ENCODE results near the gene KBTBD4.
"Not testable (repeated sequence)": the region's sequence is repeated elsewhere in the genome, so short reads cannot be mapped to it uniquely, and the experiment has no call there.

The KBTBD4 gene

GRCh38 chr11:47570651-47571356 lies 8.0 kb downstream of the KBTBD4 start:
- ChIA-PET POLR2A (no interaction called here), CTCF (interaction anchor here (1.2 to 10.0 kb wide), 3 partner anchors 8 to 17 kb away, joined by 5 to 95 read pairs (median 5); partner anchors contain the start of genes CELF1, KBTBD4 and NDUFS3)
- no peak for DNase-seq (ENCODE audit: low read depth, low spot score)
- H3K4me3 ChIP-seq (ENCODE audit: low read depth, low read length) = no peak overlapping the region
- TF ChIP-seq, protein P1, sequence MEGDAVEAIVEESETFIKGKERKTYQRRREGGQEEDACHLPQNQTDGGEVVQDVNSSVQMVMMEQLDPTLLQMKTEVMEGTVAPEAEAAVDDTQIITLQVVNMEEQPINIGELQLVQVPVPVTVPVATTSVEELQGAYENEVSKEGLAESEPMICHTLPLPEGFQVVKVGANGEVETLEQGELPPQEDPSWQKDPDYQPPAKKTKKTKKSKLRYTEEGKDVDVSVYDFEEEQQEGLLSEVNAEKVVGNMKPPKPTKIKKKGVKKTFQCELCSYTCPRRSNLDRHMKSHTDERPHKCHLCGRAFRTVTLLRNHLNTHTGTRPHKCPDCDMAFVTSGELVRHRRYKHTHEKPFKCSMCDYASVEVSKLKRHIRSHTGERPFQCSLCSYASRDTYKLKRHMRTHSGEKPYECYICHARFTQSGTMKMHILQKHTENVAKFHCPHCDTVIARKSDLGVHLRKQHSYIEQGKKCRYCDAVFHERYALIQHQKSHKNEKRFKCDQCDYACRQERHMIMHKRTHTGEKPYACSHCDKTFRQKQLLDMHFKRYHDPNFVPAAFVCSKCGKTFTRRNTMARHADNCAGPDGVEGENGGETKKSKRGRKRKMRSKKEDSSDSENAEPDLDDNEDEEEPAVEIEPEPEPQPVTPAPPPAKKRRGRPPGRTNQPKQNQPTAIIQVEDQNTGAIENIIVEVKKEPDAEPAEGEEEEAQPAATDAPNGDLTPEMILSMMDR (IDR thresholded peaks at IDR 0.05; ENCODE audit: insufficient read depth, low read length, missing control alignments) = no peak

DNA sequence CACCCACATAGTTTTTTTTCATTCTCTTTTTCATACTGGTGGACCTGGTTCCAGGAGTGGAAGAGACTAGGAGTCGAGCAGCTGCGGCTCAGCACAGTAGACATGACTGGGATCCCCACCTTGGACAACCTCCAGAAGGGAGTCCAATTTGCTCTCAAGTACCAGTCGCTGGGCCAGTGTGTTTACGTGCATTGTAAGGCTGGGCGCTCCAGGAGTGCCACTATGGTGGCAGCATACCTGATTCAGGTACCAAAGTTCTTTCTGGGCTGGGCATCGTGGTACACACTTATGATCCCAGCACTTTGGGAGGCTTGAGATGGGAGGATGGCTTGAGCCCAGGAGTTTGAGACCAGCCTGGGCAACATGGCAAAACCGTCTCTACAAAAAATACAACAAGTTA lies 9.1 kb downstream of the KBTBD4 start:
- CTCF ChIA-PET = interaction anchor here (1.3 to 10.0 kb wide), 3 partner anchors 8 to 16 kb away, joined by 5 to 95 read pairs (median 5); partner anchors contain the start of gene CELF1

GRCh38 chr11:47566149-47566698 lies 12.5 kb downstream of the KBTBD4 start:
- POLR2A ChIA-PET = interaction anchor here (1.2 kb wide), 1 partner anchor 10 kb away, joined by 5 read pairs; no protein-coding TSS in a partner anchor
- no peak for DNase-seq (ENCODE audit: low read depth, low spot score)
- peak overlapping the region; percentile 74 for H3K4me3 ChIP-seq (ENCODE audit: low read depth, low read length)
- TF ChIP-seq, protein P1 (IDR thresholded peaks at IDR 0.05; ENCODE audit: insufficient read depth, low read length, missing control alignments) = no peak
- CTCF ChIA-PET = interaction anchor here (1.1 to 10.0 kb wide), 3 partner anchors 12 to 112 kb away, joined by 3 to 95 read pairs (median 3); partner anchors contain the start of gene CELF1

More for the DNA sequence above, 9.1 kb downstream of the KBTBD4 start:
- TF ChIP-seq, protein P1 (IDR thresholded peaks at IDR 0.05; ENCODE audit: insufficient read depth, low read length, missing control alignments) = no peak
- no peak for DNase-seq (ENCODE audit: low read depth, low spot score)
- H3K4me3 ChIP-seq (ENCODE audit: low read depth, low read length) = no peak overlapping the region
- POLR2A ChIA-PET = no interaction called here

DNA sequence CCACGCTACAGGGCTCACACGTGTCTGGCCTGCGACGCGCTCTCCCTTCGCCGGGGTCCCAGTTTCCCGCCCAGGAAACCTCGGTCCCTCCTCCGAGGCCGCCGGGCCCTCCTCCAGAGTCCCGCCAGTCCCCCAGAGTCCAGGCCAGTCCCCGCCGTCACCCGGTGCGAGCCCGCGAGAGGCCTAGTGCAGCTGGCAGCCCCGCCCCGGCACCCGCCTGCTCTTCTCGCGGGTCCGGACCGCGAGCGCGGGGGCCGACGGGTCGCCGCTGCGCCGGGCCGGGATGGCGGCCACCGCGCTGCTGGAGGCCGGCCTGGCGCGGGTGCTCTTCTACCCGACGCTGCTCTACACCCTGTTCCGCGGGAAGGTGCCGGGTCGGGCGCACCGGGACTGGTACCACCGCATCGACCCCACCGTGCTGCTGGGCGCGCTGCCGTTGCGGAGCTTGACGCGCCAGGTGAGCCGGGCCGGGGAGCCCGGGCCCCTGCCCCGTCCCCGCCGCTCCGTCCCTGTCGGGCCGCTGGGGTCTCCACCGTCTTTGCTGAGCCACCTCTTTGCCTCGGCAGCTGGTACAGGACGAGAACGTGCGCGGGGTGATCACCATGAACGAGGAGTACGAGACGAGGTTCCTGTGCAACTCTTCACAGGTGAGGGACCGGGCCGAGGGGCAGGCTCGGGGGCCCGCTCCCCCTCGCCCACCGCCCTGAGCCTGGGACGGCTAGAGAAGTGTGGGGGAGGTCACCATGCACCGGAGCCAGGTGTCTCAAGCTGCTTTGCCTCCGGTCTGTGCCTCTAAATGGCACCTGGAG lies 13.2 kb downstream of the KBTBD4 start, which contains the start of gene PTPMT1:
Gene PTPMT1, plus strand, starts transcription at position 260 of the 809 bp plus-strand sequence. Its CDS starts 24 bp downstream, at position 284.
- POLR2A ChIA-PET = interaction anchor here (0.9 to 1.4 kb wide), 4 partner anchors 10 to 26 kb away, joined by 3 to 5 read pairs (median 4); partner anchors contain the start of genes KBTBD4 and NDUFS3
- CTCF ChIA-PET = interaction anchor here (1.1 to 10.0 kb wide), 5 partner anchors 12 to 112 kb away, joined by 3 to 95 read pairs (median 3); partner anchors contain the start of gene CELF1
- peak within 1 kb of the TSS; percentile 74 for H3K4me3 ChIP-seq (ENCODE audit: low read depth, low read length)
- no peak for DNase-seq (ENCODE audit: low read depth, low spot score)
- TF ChIP-seq, protein P1 (IDR thresholded peaks at IDR 0.05; ENCODE audit: insufficient read depth, low read length, missing control alignments) = no peak

DNA sequence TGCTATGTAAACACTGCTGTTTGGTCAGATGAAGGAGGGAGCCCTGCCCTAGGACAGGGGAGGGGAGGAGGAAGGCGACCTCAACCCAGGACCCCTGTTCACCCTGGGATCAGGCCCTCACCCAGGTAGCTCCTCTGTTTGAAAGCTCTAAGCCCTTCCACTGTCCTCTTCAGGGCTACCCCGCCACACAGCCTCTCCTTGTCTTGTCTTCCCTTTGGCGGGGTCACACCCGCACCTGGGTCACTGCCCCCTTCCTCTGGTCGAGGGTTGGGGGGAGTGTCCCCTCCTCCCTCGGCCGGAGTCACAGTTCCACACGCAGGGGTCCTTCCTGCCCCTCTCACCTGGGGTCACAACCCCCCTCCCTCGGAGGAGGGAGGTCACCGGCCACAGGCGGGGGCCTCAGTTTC lies 13.8 kb downstream of the KBTBD4 start:
- ChIA-PET CTCF (interaction anchor here (1.1 to 10.0 kb wide), 5 partner anchors 9 to 111 kb away, joined by 3 to 95 read pairs (median 3); partner anchors contain the start of gene CELF1), POLR2A (interaction anchor here (0.9 to 1.4 kb wide), 4 partner anchors 9 to 25 kb away, joined by 3 to 5 read pairs (median 4); partner anchors contain the start of genes KBTBD4 and NDUFS3)
- peak overlapping the region; percentile 74 for H3K4me3 ChIP-seq (ENCODE audit: low read depth, low read length)
- DNase-seq (ENCODE audit: low read depth, low spot score) = no peak
- TF ChIP-seq, protein P1 (IDR thresholded peaks at IDR 0.05; ENCODE audit: insufficient read depth, low read length, missing control alignments) = no peak

- not testable (repeated sequence) for H3K4me3 ChIP-seq (ENCODE audit: low read depth, low read length); DNase-seq (ENCODE audit: low read depth, low spot score)
- ChIA-PET POLR2A (interaction anchor here (1.4 kb wide), 1 partner anchor 12 kb away, joined by 3 read pairs; no protein-coding TSS in a partner anchor), CTCF (interaction anchor here (1.1 to 10.0 kb wide), 4 partner anchors 10 to 102 kb away, joined by 3 to 95 read pairs (median 3); partner anchors contain the start of gene CELF1)
Observed at GRCh38 chr11:47564366-47564765, 14.4 kb downstream of the KBTBD4 start.

DNA sequence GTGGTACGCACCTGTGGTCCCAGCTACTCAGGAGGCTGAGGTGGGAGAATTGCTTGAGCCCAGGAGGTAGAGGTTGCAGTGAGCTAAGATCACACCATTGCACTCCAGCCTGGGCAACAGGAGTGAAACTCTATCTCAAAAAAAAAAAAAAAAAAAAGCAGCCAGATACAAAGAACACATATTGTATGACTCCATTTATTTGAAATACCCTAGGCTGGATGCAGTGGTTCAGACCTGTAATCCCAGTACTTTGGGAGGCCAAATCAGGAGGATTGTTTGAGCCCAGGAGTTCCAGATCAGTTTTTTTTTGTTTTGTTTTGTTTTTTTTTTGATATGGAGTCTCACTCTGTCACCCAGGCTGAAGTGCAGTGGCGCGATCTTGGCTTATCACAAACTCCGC lies 16.4 kb downstream of the KBTBD4 start:
- CTCF ChIA-PET = interaction anchor here (10.0 kb wide), 1 partner anchor 8 kb away, joined by 95 read pairs; the partner anchor contains the start of gene CELF1
- H3K4me3 ChIP-seq (ENCODE audit: low read depth, low read length); POLR2A ChIA-PET; DNase-seq (ENCODE audit: low read depth, low spot score): not testable (repeated sequence)

Measured in AG04449 (cell line).